K562 (cell line): Measurements from ENCODE around the gene SYS1. TPM values are rescaled to one million over a fixed set of nuclear protein-coding genes. Genes with fewer than 3 reads are reported as not detected.
A peak's percentile ranks its signal among the peaks of the same experiment; 100 is the strongest.

Experiments used
- ATF6 ChIP-seq: sonication (generic); formaldehyde crosslinking; IDR thresholded peaks from 2 replicates; pipeline ENCODE4 v1.4.0; 2020; ENCODE audit warnings: mild to moderate bottlenecking, missing genetic modification reagents
- CEBPB ChIP-seq: fragments of 450-650 bp; IDR thresholded peaks from 2 replicates; pipeline ENCODE4 v1.6.1; 2016; ENCODE audit warnings: missing genetic modification characterization, missing compliant biosample characterization
- CHD1 ChIP-seq: fragments of 200-600 bp; sonication (generic); IDR thresholded peaks from one replicate; pipeline ENCODE4 v1.6.1; 2012; ENCODE audit warnings: mild to moderate bottlenecking, moderate library complexity, low read length, inconsistent platforms
- CREB1 ChIP-seq, 2 experiments: sonication (generic) in 1 of 2; formaldehyde crosslinking in 1 of 2; IDR thresholded peaks; 2 replicates each; pipeline versions ENCODE4 v1.6.1 to v1.8.0; 2012 to 2022; ENCODE audit warnings: inconsistent platforms in 1 of 2, mild to moderate bottlenecking in 1 of 2, missing genetic modification reagents in 1 of 2, moderate library complexity in 1 of 2
- CUX1 ChIP-seq: fragments of 200-800 bp; sonication (Bioruptor generic); IDR thresholded peaks from 2 replicates; pipeline ENCODE4 v1.6.1; 2016; ENCODE audit warnings: missing genetic modification characterization, missing compliant biosample characterization
- GTF3C2 ChIP-seq: IDR thresholded peaks from 3 replicates; pipeline ENCODE4 v1.6.1; 2011; ENCODE audit warnings: borderline replicate concordance, mild to moderate bottlenecking, moderate library complexity; ENCODE audit not compliant: insufficient read length; ENCODE audit errors: extremely low read depth
- KLF16 ChIP-seq: IDR thresholded peaks from 2 replicates; pipeline ENCODE4 v1.6.1; 2016; ENCODE audit warnings: antibody characterized with exemption
- MEIS2 ChIP-seq: fragments of 450-650 bp; IDR thresholded peaks from 2 replicates; pipeline ENCODE4 v1.6.1; 2014; ENCODE audit warnings: mild to moderate bottlenecking; ENCODE audit not compliant: partially characterized antibody
- MNT ChIP-seq, 2 experiments: fragments of 450-650 bp; conservative IDR thresholded peaks; 2 replicates each; pipeline ENCODE4 v1.6.1; 2017; ENCODE audit warnings: mild to moderate bottlenecking in 2 of 2, moderate library complexity in 2 of 2
- NRF1 ChIP-seq, 2 experiments: fragments of 450-650 bp; IDR thresholded peaks in 1 of 2; conservative IDR thresholded peaks in 1 of 2; 2 replicates each; pipeline ENCODE4 v1.6.1; 2014; ENCODE audit warnings: mild to moderate bottlenecking in 2 of 2
- PTRF ChIP-seq: fragments of 450-650 bp; IDR thresholded peaks from 2 replicates; pipeline ENCODE4 v1.6.1; 2016; ENCODE audit warnings: mild to moderate bottlenecking, missing genetic modification characterization, missing compliant biosample characterization
- TCF3 ChIP-seq: sonication (generic); formaldehyde crosslinking; IDR thresholded peaks from 2 replicates; pipeline ENCODE4 v1.4.0; 2020; ENCODE audit warnings: mild to moderate bottlenecking, missing genetic modification reagents
- TFAP4 ChIP-seq: sonication (generic); formaldehyde crosslinking; IDR thresholded peaks from 2 replicates; pipeline ENCODE4 v1.8.0; 2022; ENCODE audit warnings: missing genetic modification reagents, mild to moderate bottlenecking, moderate library complexity, borderline replicate concordance
- polyA plus RNA-seq, 8 experiments: library from polyadenylated mRNA; depleted of rRNA in 4 of 8; stranded (reverse) in 5 of 8; unstranded in 3 of 8; fragments of >200 nt; fragmentation: Nextera tagmentation in 2 of 8; fragmentation: Illumina TruSeq in 1 of 8; extraction: Ambion mirVana in 2 of 8; extraction: Trizol in 1 of 8; gene quantifications; 2 replicates each; pipeline versions ENCODE4 v1.2.1 to v1.2.3, GENCODE V29; 2011 to 2014; ENCODE audit warnings: inconsistent platforms in 1 of 8, missing spikeins in 1 of 8
- total RNA-seq, 7 experiments: library from RNA; depleted of rRNA in 6 of 7; stranded (reverse); fragments of >200 nt in 6 of 7; fragmentation: Illumina TruSeq in 2 of 7; extraction: Trizol in 2 of 7; gene quantifications; 2 replicates each; pipeline versions ENCODE4 v1.2.1 to v1.2.3, GENCODE V29; 2011 to 2021; ENCODE audit warnings: low replicate concordance in 1 of 7

Gene SYS1
- total and polyA plus RNA-seq, 9 of the 15 experiments (the other 6 are each of a cell fraction or from before 2014, with no cell fraction given) = 11.1 to 25.2 (median 17.5) TPM

GRCh38 chr20:45337367-45338120 lies 25.4 kb upstream of the SYS1 start (continued):
- TF ChIP-seq CUX1 = no peak
- TF ChIP-seq CREB1 (IDR thresholded peaks at IDR 0.05) = no peak
- no peak for TF ChIP-seq CREB1 (CRISPR knock-in tag; IDR thresholded peaks at IDR 0.05)
- TF ChIP-seq NRF1 (conservative IDR thresholded peaks at IDR 0.05 in 1 of 2, IDR thresholded peaks at IDR 0.05 in 1 of 2) = 0 out of 4 replicates have a peak, but pooled peaks of 1 of the 2 experiments have one; percentile 13
- peak; percentile 44 for TF ChIP-seq MEIS2
- TF ChIP-seq CHD1 = no peak
- peak; percentile 69; the same call in 1 of the 2 replicates for TF ChIP-seq KLF16
- peak; percentile 73; the same call in 1 of the 2 replicates for TF ChIP-seq ATF6 (CRISPR knock-in tag)
- no peak; a peak in 1 of 4 replicates for TF ChIP-seq MNT (conservative IDR thresholded peaks at IDR 0.05)
- TF ChIP-seq TCF3 (CRISPR knock-in tag) = peak; percentile 91
- no peak for TF ChIP-seq GTF3C2
- TF ChIP-seq TFAP4 = peak; percentile 84
- TF ChIP-seq PTRF = no peak
- TF ChIP-seq CEBPB (tag) = no peak
